Epithelial cell of proximal tubule (primary cell): ENCODE measurements around the gene CFAP91. TPM values are rescaled to one million over a fixed set of nuclear protein-coding genes. Genes with fewer than 3 reads are reported as not detected.

Source experiments
- total RNA-seq: library from RNA; depleted of rRNA; stranded (reverse); fragments of >200 nt; gene quantifications from 2 replicates; pipeline ENCODE4 v1.2.3, GENCODE V29; 2015

Gene CFAP91
- total RNA-seq, 1 donor from 2014 or later = 2.2 TPM

Other genes starting within 250 kb of the CFAP91 start
- 17.4 and 28.2 TPM in 2 replicates for gene TMEM39A, start 239.4 kb upstream of the CFAP91 start, total RNA-seq
- 7.2 and 10.8 TPM in 2 replicates for gene POGLUT1, start 234.1 kb upstream of the CFAP91 start, total RNA-seq
- 72.2 and 85.3 TPM in 2 replicates for gene TIMMDC1, start 204.5 kb upstream of the CFAP91 start, total RNA-seq
- not detected in 2 replicates for gene CD80, start 143.4 kb upstream of the CFAP91 start, total RNA-seq
- 6.0 and 7.5 TPM in 2 replicates for gene ADPRH, start 123.5 kb upstream of the CFAP91 start, total RNA-seq
- gene PLA1A, start 105.1 kb upstream of the CFAP91 start, total RNA-seq = 0.14 and 0.52 TPM in 2 replicates
- 0.06 and 0.51 TPM in 2 replicates for gene POPDC2, start 42.4 kb upstream of the CFAP91 start, total RNA-seq
- 45.3 and 91.1 TPM in 2 replicates for gene COX17, start 25.6 kb upstream of the CFAP91 start, total RNA-seq
- 0.14 and 0.69 TPM in 2 replicates for gene NR1I2, start 79.1 kb downstream of the CFAP91 start, total RNA-seq